HFFc6 (cell line): ENCODE measurements around the gene CAMK1G. TPM values are rescaled to one million over a fixed set of nuclear protein-coding genes. Genes with fewer than 3 reads are reported as not detected.

Experiments
- DNase-seq: peaks from one replicate; pipeline ENCODE4 v3.0.0-alpha.2; 2018
- H3K27ac Mint-ChIP-seq: 2 replicates; pipeline ENCODE4 v1.8.0; 2020; ENCODE audit warnings: mild to moderate bottlenecking, mixed read lengths
- H3K27me3 Mint-ChIP-seq: 2 replicates; pipeline ENCODE4 v1.8.0; 2021; ENCODE audit warnings: mild to moderate bottlenecking, moderate library complexity, mixed read lengths; ENCODE audit not compliant: insufficient read depth
- H3K36me3 Mint-ChIP-seq: 2 replicates; pipeline ENCODE4 v1.8.0; 2021; ENCODE audit warnings: low read depth, mixed read lengths
- H3K4me1 Mint-ChIP-seq: 2 replicates; pipeline ENCODE4 v1.8.0; 2020; ENCODE audit warnings: low read depth, mixed read lengths
- H3K4me3 Mint-ChIP-seq: 2 replicates; pipeline ENCODE4 v1.8.0; 2020; ENCODE audit warnings: mild to moderate bottlenecking, moderate library complexity, mixed read lengths
- H3K9me3 Mint-ChIP-seq: 2 replicates; pipeline ENCODE4 v1.8.0; 2020; ENCODE audit warnings: mild to moderate bottlenecking, mixed read lengths
- CTCF ChIP-seq: fragments of 200-600 bp; sonication (generic); IDR thresholded peaks from 2 replicates; pipeline ENCODE4 v1.5.0; 2021; ENCODE audit warnings: antibody characterized with exemption, mild to moderate bottlenecking
- total RNA-seq, 6 experiments: library from RNA; stranded (reverse); fragmentation: NEBNext Ultra II Directional; extraction: Animal tissue kit (Norgen Biotek cat#: 25700); gene quantifications; 2 replicates in 1 of 6; 3 replicates in 5 of 6; pipeline ENCODE4 v1.2.3, GENCODE V29; 2021

The CAMK1G gene
- total RNA-seq, 6 experiments from 2014 or later, result 4.9 to 8.0 (median 5.9) TPM

- no peak overlapping the region for H3K4me3 Mint-ChIP-seq
- no peaks in the 10 kb centered on the region for H3K36me3 Mint-ChIP-seq
- TF ChIP-seq CTCF, result no peak
- no peaks in the 10 kb centered on the region for H3K9me3 Mint-ChIP-seq
- 0 out of 2 replicates have a peak overlapping the region, but pooled peaks have one; percentile 72 for H3K27ac Mint-ChIP-seq
- no peaks in the 10 kb centered on the region; the same call in 1 of the 2 replicates for H3K27me3 Mint-ChIP-seq
- H3K4me1 Mint-ChIP-seq, result no peaks in the 10 kb centered on the region
- DNase-seq, result no peak
Observed at GRCh38 chr1:209607795-209608178, 24.3 kb downstream of the CAMK1G start.

GRCh38 chr1:209609041-209609790 lies 25.7 kb downstream of the CAMK1G start:
- H3K4me1 Mint-ChIP-seq, result no peaks in the 10 kb centered on the region
- H3K9me3 Mint-ChIP-seq, result no peaks in the 10 kb centered on the region
- H3K27me3 Mint-ChIP-seq, result no peaks in the 10 kb centered on the region; the same call in 1 of the 2 replicates
- no peak overlapping the region for H3K27ac Mint-ChIP-seq
- H3K4me3 Mint-ChIP-seq, result no peak overlapping the region
- H3K36me3 Mint-ChIP-seq, result peaks cover 1% of the 10 kb centered on the region
- no peak for DNase-seq
- TF ChIP-seq CTCF, result no peak

DNA sequence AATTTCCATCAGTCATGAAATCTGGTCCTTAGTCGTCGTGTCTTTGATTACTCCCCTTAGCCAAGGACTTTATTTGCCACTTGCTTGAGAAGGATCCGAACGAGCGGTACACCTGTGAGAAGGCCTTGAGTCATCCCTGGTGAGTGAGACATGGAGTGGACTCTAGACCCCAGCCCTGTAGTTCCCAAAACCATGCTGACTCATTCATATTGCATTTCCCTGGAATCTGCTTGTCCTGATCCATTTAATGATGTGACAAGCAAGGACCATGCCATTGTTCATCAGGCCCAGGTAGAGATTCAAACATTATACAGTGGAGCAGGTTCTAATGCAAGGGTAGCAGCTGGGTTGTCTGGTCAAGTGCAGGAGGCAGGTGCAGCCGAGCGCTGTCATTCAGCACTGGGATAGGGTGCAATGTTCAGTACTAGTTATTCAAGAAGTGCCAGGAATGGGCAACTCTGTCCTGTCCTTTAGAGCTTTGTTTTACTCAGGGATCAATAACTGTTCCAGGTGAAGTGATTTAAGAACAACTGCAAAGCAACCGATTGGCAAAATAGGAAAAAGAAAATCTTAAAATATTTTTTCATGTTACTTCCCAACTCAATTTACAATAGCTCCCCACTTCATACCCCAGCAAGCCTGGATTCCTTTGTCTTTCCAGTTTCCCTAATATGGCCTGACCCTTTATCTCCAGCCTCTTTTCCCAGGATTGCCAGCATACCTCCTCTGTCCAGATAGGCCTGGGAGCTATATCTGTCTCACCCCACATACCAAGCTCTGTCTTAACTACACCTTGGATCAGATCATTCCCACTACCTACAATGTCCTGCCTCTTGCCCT lies 26.5 kb downstream of the CAMK1G start:
- TF ChIP-seq CTCF, result no peak
- no peak for DNase-seq
- Mint-ChIP-seq H3K27me3 (no peaks in the 10 kb centered on the region; the same call in 1 of the 2 replicates), H3K4me3 (no peak overlapping the region), H3K36me3 (peaks cover 9% of the 10 kb centered on the region), H3K27ac (no peak overlapping the region), H3K4me1 (no peaks in the 10 kb centered on the region), H3K9me3 (no peaks in the 10 kb centered on the region)

GRCh38 chr1:209610631-209610905 lies 27.1 kb downstream of the CAMK1G start:
- Mint-ChIP-seq H3K36me3 (peaks cover 9% of the 10 kb centered on the region), H3K27me3 (no peaks in the 10 kb centered on the region; the same call in 1 of the 2 replicates), H3K27ac (no peak overlapping the region), H3K9me3 (no peaks in the 10 kb centered on the region), H3K4me1 (no peaks in the 10 kb centered on the region), H3K4me3 (no peak overlapping the region)
- no peak for DNase-seq
- no peak for TF ChIP-seq CTCF

GRCh38 chr1:209611771-209612570 lies 28.5 kb downstream of the CAMK1G start:
- no peak overlapping the region for H3K27ac Mint-ChIP-seq
- no peaks in the 10 kb centered on the region for H3K9me3 Mint-ChIP-seq
- DNase-seq, result no peak
- no peaks in the 10 kb centered on the region for H3K4me1 Mint-ChIP-seq
- TF ChIP-seq CTCF, result peak; percentile 42; the same call in 1 of the 2 replicates
- H3K4me3 Mint-ChIP-seq, result no peak overlapping the region
- H3K27me3 Mint-ChIP-seq, result no peaks in the 10 kb centered on the region; the same call in 1 of the 2 replicates
- H3K36me3 Mint-ChIP-seq, result peaks cover 17% of the 10 kb centered on the region
